ENCODE results near the gene UBAC2. TPM values are rescaled to one million over a fixed set of nuclear protein-coding genes. Genes with fewer than 3 reads are reported as not detected.
A peak's percentile ranks its signal among the peaks of the same experiment; 100 is the strongest.

Gene UBAC2
- total RNA-seq, 2 experiments from 2014 or later: 26.8 to 28.5 TPM

GRCh38 chr13:99199541-99200431 lies 868 bp upstream of the UBAC2 start:
- Histone ChIP-seq H3K27ac (ENCODE audit: low read depth, low read length, poor library complexity, severe bottlenecking) (peak overlapping the region; percentile 59), H3K9me3 (ENCODE audit: low read length) (no peaks in the 10 kb centered on the region), H4K20me1 (ENCODE audit: insufficient read depth, low read length) (peaks cover 18% of the 10 kb centered on the region), H3K36me3 (ENCODE audit: insufficient read depth, low read length) (no peaks in the 10 kb centered on the region), H3K79me2 (ENCODE audit: insufficient read depth, low read depth, low read length) (peaks cover 45% of the 10 kb centered on the region; the same call in 1 of the 2 replicates), H3K4me3 (ENCODE audit: low read depth, low read length, poor library complexity, severe bottlenecking) (peak overlapping the region; percentile 87), H3K9me2 (ENCODE audit: insufficient read depth, low read length) (no peaks in the 10 kb centered on the region), H3K4me1 (ENCODE audit: insufficient read depth, low read length, poor library complexity, severe bottlenecking) (peaks cover 43% of the 10 kb centered on the region), H3K4me2 (ENCODE audit: low read length) (peak overlapping the region; percentile 82), H2AFZ (ENCODE audit: low read length) (peak overlapping the region; percentile 30; the same call in 1 of the 2 replicates)
- ChIA-PET CTCF (ENCODE audit: unreplicated experiment) (interaction anchor here (1.0 to 1.2 kb wide), 2 partner anchors 60 to 66 kb away, joined by 3 read pairs; no protein-coding TSS in a partner anchor), POLR2A (interaction anchor here (0.7 to 4.0 kb wide), 5 partner anchors 11 to 69 kb away, joined by 4 to 28 read pairs (median 5); partner anchors contain the start of gene GPR18)
- TF ChIP-seq CTCF (conservative IDR thresholded peaks at IDR 0.05; ENCODE audit: low read length) (no peak), EZH2phosphoT487 (IDR thresholded peaks at IDR 0.05; ENCODE audit: borderline replicate concordance, low read depth, low read length) (no peak)
- TSS peak; percentile 84 for BruUV-seq (replicated peaks)
- no peak for DNase-seq (ENCODE audit: low spot score)
- intact Hi-C loops (cut with micrococcal nuclease; ENCODE audit: unreplicated experiment): loop anchor here (2.0 to 10.0 kb wide), 3 partner anchors 21 to 305 kb away; partner anchors contain the start of gene TM9SF2

DNA sequence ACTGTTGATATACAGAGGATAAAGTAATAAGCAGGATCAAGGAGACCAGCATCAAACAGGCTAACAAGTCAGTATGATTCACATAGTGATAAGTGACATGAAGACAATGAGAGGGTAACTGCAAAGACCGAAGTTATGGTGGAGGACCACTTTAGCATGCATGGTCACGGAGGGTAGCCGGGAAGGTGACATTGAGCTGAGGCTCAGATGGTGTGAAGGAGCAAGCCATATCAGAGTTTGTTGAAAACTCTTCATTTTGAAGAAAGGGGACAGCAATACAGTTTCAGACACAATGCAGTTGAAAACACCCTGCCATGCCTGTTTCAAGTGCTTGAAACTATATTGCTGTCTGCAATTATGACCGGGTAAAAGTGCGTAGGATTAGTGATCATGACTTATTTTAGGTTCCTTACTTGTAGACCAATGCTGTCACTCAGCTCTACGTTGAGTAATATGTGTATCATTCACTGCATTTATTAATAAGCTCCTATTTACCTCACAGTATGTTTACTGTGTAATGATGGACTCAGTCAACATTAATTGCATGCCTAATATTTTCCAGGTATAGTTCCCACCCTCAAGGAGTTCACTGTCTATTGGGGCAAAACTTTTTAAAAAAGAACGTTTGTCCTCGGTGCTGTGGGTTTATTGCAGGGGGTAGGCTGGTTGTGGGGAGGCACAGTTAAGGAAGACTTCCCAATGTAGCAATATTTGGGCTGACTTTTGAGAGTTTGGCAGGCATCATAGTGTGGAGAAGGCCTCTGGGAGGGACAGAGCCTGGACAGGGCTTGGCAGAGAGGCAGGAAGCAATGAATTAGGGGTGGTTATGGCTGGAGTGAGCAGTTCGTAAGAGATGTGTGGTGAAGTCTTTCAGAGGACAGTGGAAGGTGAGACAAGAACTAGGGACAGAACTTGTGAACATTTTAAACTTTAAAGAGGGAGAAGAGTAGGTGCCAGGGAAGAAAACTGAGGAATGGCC lies 3.2 kb downstream of the UBAC2 start:
- Histone ChIP-seq H3K79me2 (ENCODE audit: insufficient read depth, low read depth, low read length) (peaks cover 80% of the 10 kb centered on the region), H3K9me2 (ENCODE audit: insufficient read depth, low read length) (no peaks in the 10 kb centered on the region), H3K36me3 (ENCODE audit: insufficient read depth, low read length) (peaks cover 19% of the 10 kb centered on the region), H3K4me2 (ENCODE audit: low read length) (peak overlapping the region; percentile 96), H3K27ac (ENCODE audit: low read depth, low read length, poor library complexity, severe bottlenecking) (peak overlapping the region; percentile 81), H3K4me1 (ENCODE audit: insufficient read depth, low read length, poor library complexity, severe bottlenecking) (peaks cover 68% of the 10 kb centered on the region), H3K4me3 (ENCODE audit: low read depth, low read length, poor library complexity, severe bottlenecking) (peak overlapping the region; percentile 65), H3K9me3 (ENCODE audit: low read length) (no peaks in the 10 kb centered on the region), H2AFZ (ENCODE audit: low read length) (no peak overlapping the region), H4K20me1 (ENCODE audit: insufficient read depth, low read length) (peaks cover 41% of the 10 kb centered on the region)
- no peak for DNase-seq (ENCODE audit: low spot score)
- POLR2A ChIA-PET: interaction anchor here (0.8 to 2.0 kb wide), 5 partner anchors 11 to 54 kb away, joined by 3 to 12 read pairs (median 5); partner anchors contain the start of gene GPR18
- intact Hi-C loops (cut with micrococcal nuclease; ENCODE audit: unreplicated experiment): loop anchor here (1.0 kb wide), 2 partner anchors 24 to 55 kb away; no protein-coding TSS in a partner anchor
- no peak for TF ChIP-seq CTCF (conservative IDR thresholded peaks at IDR 0.05; ENCODE audit: low read length)
- no peak for TF ChIP-seq EZH2phosphoT487 (IDR thresholded peaks at IDR 0.05; ENCODE audit: borderline replicate concordance, low read depth, low read length)
- BruUV-seq (replicated peaks): no TSS peak
- CTCF ChIA-PET (ENCODE audit: unreplicated experiment): no interaction called here

Data from OCI-LY7 (cell line).